ENCODE data around the gene SPATA4.

GRCh38 chr4:176210579-176211296, 15.4 kb upstream of the SPATA4 start:
- TF ChIP-seq POLR2AphosphoS5 (IDR thresholded peaks at IDR 0.05; ENCODE audit: low read depth, low read length): no peak
- TF ChIP-seq POLR2A (IDR thresholded peaks at IDR 0.05; ENCODE audit: low read depth, low read length): no peak
